ENCODE results near the gene GRIA1.

The GRIA1 gene

GRCh38 chr5:153676821-153677220, 186.4 kb downstream of the GRIA1 start:
- no peak for TF ChIP-seq USF1 (IDR thresholded peaks at IDR 0.05)
- TF ChIP-seq TCF12 (IDR thresholded peaks at IDR 0.05; ENCODE audit: low read depth) = no peak
- TF ChIP-seq CREB1 (IDR thresholded peaks at IDR 0.05; ENCODE audit: low read depth) = no peak
- no peak for TF ChIP-seq EGR1 (IDR thresholded peaks at IDR 0.05)
- TF ChIP-seq RAD21 (IDR thresholded peaks at IDR 0.05; ENCODE audit: low read depth) = no peak
- no peak for TF ChIP-seq TEAD4 (IDR thresholded peaks at IDR 0.05)
- TF ChIP-seq FOXM1 (IDR thresholded peaks at IDR 0.05; ENCODE audit: borderline replicate concordance, low read depth) = no peak
- no peak for TF ChIP-seq CEBPB (IDR thresholded peaks at IDR 0.05)
- TF ChIP-seq YY1 (IDR thresholded peaks at IDR 0.05; ENCODE audit: low read depth) = no peak
- TF ChIP-seq TAF1 (IDR thresholded peaks at IDR 0.05; ENCODE audit: low read depth) = no peak
- no peak for TF ChIP-seq REST (IDR thresholded peaks at IDR 0.05; ENCODE audit: low read depth)
- no peak for TF ChIP-seq MAX (IDR thresholded peaks at IDR 0.05)
- TF ChIP-seq ZBTB7A (IDR thresholded peaks at IDR 0.05; ENCODE audit: low read depth) = no peak
- TF ChIP-seq EP300 (IDR thresholded peaks at IDR 0.05; ENCODE audit: borderline replicate concordance) = no peak
- no peak for TF ChIP-seq NFIC (IDR thresholded peaks at IDR 0.05)

GRCh38 chr5:153678617-153679329, 188.3 kb downstream of the GRIA1 start:
- TF ChIP-seq ZBTB7A (IDR thresholded peaks at IDR 0.05; ENCODE audit: low read depth) (no peak), TAF1 (IDR thresholded peaks at IDR 0.05; ENCODE audit: low read depth) (no peak)

- TF ChIP-seq USF1 (IDR thresholded peaks at IDR 0.05) (no peak), ZBTB7A (IDR thresholded peaks at IDR 0.05; ENCODE audit: low read depth) (no peak), RAD21 (IDR thresholded peaks at IDR 0.05; ENCODE audit: low read depth) (no peak), REST (IDR thresholded peaks at IDR 0.05; ENCODE audit: low read depth) (no peak), EP300 (IDR thresholded peaks at IDR 0.05; ENCODE audit: borderline replicate concordance) (no peak), FOXM1 (IDR thresholded peaks at IDR 0.05; ENCODE audit: borderline replicate concordance, low read depth) (no peak), NFIC (IDR thresholded peaks at IDR 0.05) (no peak), CREB1 (IDR thresholded peaks at IDR 0.05; ENCODE audit: low read depth) (no peak), TCF12 (IDR thresholded peaks at IDR 0.05; ENCODE audit: low read depth) (no peak), YY1 (IDR thresholded peaks at IDR 0.05; ENCODE audit: low read depth) (no peak), CEBPB (IDR thresholded peaks at IDR 0.05) (no peak), EGR1 (IDR thresholded peaks at IDR 0.05) (no peak), TAF1 (IDR thresholded peaks at IDR 0.05; ENCODE audit: low read depth) (no peak), TEAD4 (IDR thresholded peaks at IDR 0.05) (no peak), MAX (IDR thresholded peaks at IDR 0.05) (no peak)
Observed at GRCh38 chr5:153690236-153690635, 199.8 kb downstream of the GRIA1 start.

- TF ChIP-seq YY1 (IDR thresholded peaks at IDR 0.05; ENCODE audit: low read depth) (no peak), NFIC (IDR thresholded peaks at IDR 0.05) (no peak), EGR1 (IDR thresholded peaks at IDR 0.05) (no peak), FOXM1 (IDR thresholded peaks at IDR 0.05; ENCODE audit: borderline replicate concordance, low read depth) (no peak), CEBPB (IDR thresholded peaks at IDR 0.05) (no peak)
Observed at GRCh38 chr5:153696256-153696655, 205.8 kb downstream of the GRIA1 start.

- TF ChIP-seq TEAD4 (IDR thresholded peaks at IDR 0.05) (no peak), CREB1 (IDR thresholded peaks at IDR 0.05; ENCODE audit: low read depth) (no peak), REST (IDR thresholded peaks at IDR 0.05; ENCODE audit: low read depth) (no peak)
Observed at GRCh38 chr5:153699035-153699434, 208.6 kb downstream of the GRIA1 start.
